Cardiac muscle cell (in vitro differentiated cells and primary cell): Measurements from ENCODE around the gene TRDN. TPM values are rescaled to one million over a fixed set of nuclear protein-coding genes. Genes with fewer than 3 reads are reported as not detected.
"Not testable (repeated sequence)": the region's sequence is repeated elsewhere in the genome, so short reads cannot be mapped to it uniquely, and the experiment has no call there.

ENCODE experiments used
- DNase-seq, 2 donors: peaks; one replicate each; pipeline versions ENCODE4 v3.0.0 to v3.0.0-alpha.2; 2010 to 2017; ENCODE audit warnings: low read depth in 1 of 2, low spot score in 1 of 2
- H3K27ac ChIP-seq: fragments of 200-600 bp; sonication (generic); 2 replicates; pipeline ENCODE4 v1.5.1; 2016
- H3K27me3 ChIP-seq: fragments of 200-600 bp; sonication (generic); 2 replicates; pipeline ENCODE4 v1.6.0; 2016; ENCODE audit warnings: control low read depth
- H3K36me3 ChIP-seq: fragments of 200-600 bp; sonication (generic); 2 replicates; pipeline ENCODE4 v1.5.1; 2016; ENCODE audit warnings: control low read depth
- H3K4me1 ChIP-seq: fragments of 200-600 bp; sonication (generic); 2 replicates; pipeline ENCODE4 v1.8.1; 2017; ENCODE audit warnings: low read depth, mild to moderate bottlenecking, mixed run types
- H3K4me3 ChIP-seq: fragments of 200-600 bp; sonication (generic); 2 replicates; pipeline ENCODE4 v1.5.1; 2016; ENCODE audit warnings: mild to moderate bottlenecking
- H3K9me3 ChIP-seq: fragments of 200-600 bp; sonication (generic); 2 replicates; pipeline ENCODE4 v1.5.1; 2017; ENCODE audit warnings: low read depth, mild to moderate bottlenecking, control low read depth
- CTCF ChIP-seq: IDR thresholded peaks from 2 replicates; pipeline ENCODE4 v1.5.1; 2012; ENCODE audit warnings: low read depth, mild to moderate bottlenecking, low read length
- polyA plus RNA-seq: library from polyadenylated mRNA; unstranded; fragments of >200 nt; fragmentation: Nextera tagmentation; extraction: Ambion mirVana; gene quantifications from 2 replicates; pipeline ENCODE4 v1.2.1, GENCODE V29; 2016
- total RNA-seq: library from RNA; depleted of rRNA; stranded (reverse); fragments of >200 nt; gene quantifications from 2 replicates; pipeline ENCODE4 v1.2.3, GENCODE V29; 2016

TRDN gene
- total and polyA plus RNA-seq, 2 experiments from 2014 or later: 58.0 to 200 TPM

- peak in 1 of 2 donors; percentile 11 for DNase-seq
- TF ChIP-seq CTCF: no peak
- Histone ChIP-seq H3K4me3 (no peak overlapping the region), H3K9me3 (no peaks in the 10 kb centered on the region), H3K36me3 (no peaks in the 10 kb centered on the region), H3K4me1 (no peaks in the 10 kb centered on the region), H3K27me3 (no peaks in the 10 kb centered on the region), H3K27ac (no peak overlapping the region)
These were observed 341.6 kb downstream of the TRDN start for GRCh38 chr6:123295181-123295580.

- TF ChIP-seq CTCF: no peak
- no peaks in the 10 kb centered on the region for H3K36me3 ChIP-seq
- no peak overlapping the region for H3K4me3 ChIP-seq
- no peaks in the 10 kb centered on the region for H3K9me3 ChIP-seq
- DNase-seq: no peak
- no peaks in the 10 kb centered on the region for H3K27me3 ChIP-seq
- H3K4me1 ChIP-seq: no peaks in the 10 kb centered on the region
- no peak overlapping the region for H3K27ac ChIP-seq
These were observed 348.1 kb downstream of the TRDN start for GRCh38 chr6:123288649-123289048.

- no peak for DNase-seq
- no peak for TF ChIP-seq CTCF
- no peaks in the 10 kb centered on the region for H3K9me3 ChIP-seq
- H3K4me3 ChIP-seq: no peak overlapping the region
- no peak overlapping the region for H3K27ac ChIP-seq
- no peaks in the 10 kb centered on the region for H3K4me1 ChIP-seq
- no peaks in the 10 kb centered on the region for H3K27me3 ChIP-seq
- no peaks in the 10 kb centered on the region for H3K36me3 ChIP-seq
These were observed 360.2 kb downstream of the TRDN start for GRCh38 chr6:123276546-123276980.

GRCh38 chr6:123263981-123264380 is 372.8 kb downstream of the TRDN start:
- no peak overlapping the region for H3K27ac ChIP-seq
- DNase-seq: no peak
- no peaks in the 10 kb centered on the region for H3K4me1 ChIP-seq
- H3K9me3 ChIP-seq: no peaks in the 10 kb centered on the region
- H3K4me3 ChIP-seq: no peak overlapping the region
- no peaks in the 10 kb centered on the region for H3K36me3 ChIP-seq
- no peaks in the 10 kb centered on the region for H3K27me3 ChIP-seq
- no peak for TF ChIP-seq CTCF

GRCh38 chr6:123240626-123241025 is 396.1 kb downstream of the TRDN start:
- no peak for TF ChIP-seq CTCF
- Histone ChIP-seq H3K4me1 (no peaks in the 10 kb centered on the region), H3K27me3 (no peaks in the 10 kb centered on the region), H3K27ac (no peak overlapping the region), H3K36me3 (no peaks in the 10 kb centered on the region), H3K9me3 (no peaks in the 10 kb centered on the region), H3K4me3 (no peak overlapping the region)
- DNase-seq: no peak

GRCh38 chr6:123233336-123233735 is 403.4 kb downstream of the TRDN start:
- TF ChIP-seq CTCF: no peak
- H3K27ac ChIP-seq: no peak overlapping the region
- H3K36me3 ChIP-seq: no peaks in the 10 kb centered on the region
- DNase-seq: no peak
- no peaks in the 10 kb centered on the region for H3K4me1 ChIP-seq
- no peaks in the 10 kb centered on the region for H3K27me3 ChIP-seq
- no peak overlapping the region for H3K4me3 ChIP-seq
- no peaks in the 10 kb centered on the region for H3K9me3 ChIP-seq

- not testable (repeated sequence) for H3K27ac ChIP-seq, H3K4me1 ChIP-seq, H3K27me3 ChIP-seq, H3K4me3 ChIP-seq, H3K9me3 ChIP-seq, H3K36me3 ChIP-seq
- DNase-seq: peak in 1 of 2 donors; percentile 2
These were observed 409.0 kb downstream of the TRDN start for GRCh38 chr6:123227789-123228188.
